Anterior cingulate cortex (tissue), 58 donors: ENCODE data around the gene ETV1.

Experiments used
- DNase-seq, 58 donors: peaks; one replicate each; lab custom pipeline; 2025; lab: John Stamatoyannopoulos, UW

ETV1 gene

GRCh38 chr7:13841284-13841683 lies 148.2 kb downstream of the ETV1 start:
- no peak for DNase-seq
